Colonic mucosa (tissue), 4 donors: ENCODE data around the gene ELL. TPM values are rescaled to one million over a fixed set of nuclear protein-coding genes. Genes with fewer than 3 reads are reported as not detected.

Experiments used
- DNase-seq: peaks from one replicate; pipeline ENCODE4 v3.0.0-alpha.2; 2020
- H3K27ac ChIP-seq: fragments of 200-600 bp; one replicate; pipeline ENCODE4 v1.8.0; 2021
- H3K27me3 ChIP-seq: fragments of 200-600 bp; one replicate; pipeline ENCODE4 v1.8.0; 2021
- H3K36me3 ChIP-seq: fragments of 200-600 bp; one replicate; pipeline ENCODE4 v1.8.0; 2021
- H3K4me1 ChIP-seq: fragments of 200-600 bp; one replicate; pipeline ENCODE4 v1.8.0; 2021; ENCODE audit warnings: mild to moderate bottlenecking
- H3K4me3 ChIP-seq: fragments of 200-600 bp; one replicate; pipeline ENCODE4 v1.8.0; 2021
- H3K9ac ChIP-seq, 2 donors: one replicate each; pipeline ENCODE4 v1.7.0; 2013; ENCODE audit warnings: control low read depth in 2 of 2, low read depth in 2 of 2, low read length in 2 of 2
- H3K9me3 ChIP-seq: fragments of 200-600 bp; one replicate; pipeline ENCODE4 v1.8.0; 2021
- intact Hi-C: fragments of 100-400 bp; cut with DNase I; formaldehyde crosslinking; loops from one replicate; pipeline ENCODE4 v1.14.1; 2022
- total RNA-seq, 2 donors: library from RNA; stranded (reverse); fragmentation: NEBNext Ultra II Directional in 1 of 2; extraction: Animal tissue kit (Norgen Biotek cat#: 25700) in 1 of 2; gene quantifications; one replicate each; pipeline ENCODE4 v1.2.1, GENCODE V29; 2021
- TF ChIP-seq, protein P1 (sequence below): fragments of 200-600 bp; IDR thresholded peaks from one replicate; pipeline ENCODE4 v1.8.0; 2022; ENCODE audit warnings: antibody characterized with exemption, mild to moderate bottlenecking
- donor health status: healthy.
- donor health status: DM: no; HTN: no; CAD: no.
- donor health status: DM: no; HTN: no; CAD: no.

The ELL gene
- total RNA-seq, 2 donors from 2014 or later = 16.3 to 18.6 TPM

DNA sequence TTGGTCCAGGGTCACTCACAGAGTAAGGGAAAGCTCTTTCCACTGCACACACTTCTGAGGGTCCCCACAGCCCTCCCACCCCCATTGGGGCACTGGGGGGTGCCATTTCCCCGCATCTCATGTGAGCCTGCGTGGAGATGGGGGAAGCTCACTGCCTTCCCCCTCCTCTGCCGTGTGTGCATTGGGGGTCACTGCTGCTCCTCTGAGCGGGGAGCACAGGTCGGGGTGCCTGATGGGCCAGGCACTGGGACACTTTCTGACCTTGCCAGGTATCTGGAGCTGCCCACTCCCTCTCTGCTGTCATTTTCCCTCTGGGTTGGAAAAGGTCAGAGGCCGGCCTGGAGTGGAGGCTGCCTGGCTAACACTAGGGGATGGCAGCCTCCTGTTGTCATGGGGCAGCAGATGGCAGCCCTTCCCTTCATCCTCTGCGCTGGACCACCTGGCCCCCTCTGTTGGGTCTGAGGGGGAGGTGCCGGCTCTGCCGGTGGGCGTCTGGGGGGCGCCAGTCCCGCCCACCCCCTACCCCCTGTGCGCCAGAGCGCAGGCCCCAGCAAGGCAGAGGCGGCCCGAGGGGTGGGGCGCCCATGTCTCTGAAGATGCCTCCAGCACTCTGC lies 93.6 kb downstream of the ELL start:
- H3K4me3 ChIP-seq = no peak overlapping the region
- no peak for DNase-seq
- TF ChIP-seq, protein P1, sequence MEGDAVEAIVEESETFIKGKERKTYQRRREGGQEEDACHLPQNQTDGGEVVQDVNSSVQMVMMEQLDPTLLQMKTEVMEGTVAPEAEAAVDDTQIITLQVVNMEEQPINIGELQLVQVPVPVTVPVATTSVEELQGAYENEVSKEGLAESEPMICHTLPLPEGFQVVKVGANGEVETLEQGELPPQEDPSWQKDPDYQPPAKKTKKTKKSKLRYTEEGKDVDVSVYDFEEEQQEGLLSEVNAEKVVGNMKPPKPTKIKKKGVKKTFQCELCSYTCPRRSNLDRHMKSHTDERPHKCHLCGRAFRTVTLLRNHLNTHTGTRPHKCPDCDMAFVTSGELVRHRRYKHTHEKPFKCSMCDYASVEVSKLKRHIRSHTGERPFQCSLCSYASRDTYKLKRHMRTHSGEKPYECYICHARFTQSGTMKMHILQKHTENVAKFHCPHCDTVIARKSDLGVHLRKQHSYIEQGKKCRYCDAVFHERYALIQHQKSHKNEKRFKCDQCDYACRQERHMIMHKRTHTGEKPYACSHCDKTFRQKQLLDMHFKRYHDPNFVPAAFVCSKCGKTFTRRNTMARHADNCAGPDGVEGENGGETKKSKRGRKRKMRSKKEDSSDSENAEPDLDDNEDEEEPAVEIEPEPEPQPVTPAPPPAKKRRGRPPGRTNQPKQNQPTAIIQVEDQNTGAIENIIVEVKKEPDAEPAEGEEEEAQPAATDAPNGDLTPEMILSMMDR = no peak

DNA sequence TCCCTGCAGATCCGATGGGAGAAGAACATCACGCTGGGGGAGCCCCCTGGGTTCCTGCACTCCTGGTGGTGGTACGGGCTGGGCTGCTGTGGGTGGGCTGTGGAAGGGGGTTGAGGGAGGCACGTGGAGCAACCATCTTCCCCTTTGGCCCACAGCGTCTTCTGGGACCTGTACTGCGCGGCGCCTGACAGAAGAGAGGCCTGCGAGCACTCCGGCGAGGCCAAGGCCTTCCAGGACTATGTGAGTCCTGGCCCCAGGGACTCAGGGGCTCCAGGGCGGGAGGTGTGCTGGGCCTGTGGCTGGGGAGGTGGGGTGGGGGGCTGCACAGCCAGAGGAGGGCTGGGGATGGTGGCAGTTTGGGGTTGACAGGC lies 94.1 kb downstream of the ELL start:
- Histone ChIP-seq H3K27me3 (no peaks in the 10 kb centered on the region), H3K9ac (no peak overlapping the region), H3K4me1 (peaks cover 6% of the 10 kb centered on the region), H3K9me3 (no peaks in the 10 kb centered on the region), H3K4me3 (no peak overlapping the region), H3K36me3 (no peaks in the 10 kb centered on the region), H3K27ac (no peak overlapping the region)
- intact Hi-C loops = no loop called here
- TF ChIP-seq, protein P1 = no peak
- no peak for DNase-seq

More for the DNA sequence above, 93.6 kb downstream of the ELL start:
- Histone ChIP-seq H3K9ac (no peak overlapping the region), H3K9me3 (no peaks in the 10 kb centered on the region), H3K27ac (no peak overlapping the region), H3K36me3 (no peaks in the 10 kb centered on the region), H3K4me1 (peaks cover 6% of the 10 kb centered on the region), H3K27me3 (no peaks in the 10 kb centered on the region)
- intact Hi-C loops = no loop called here

DNA sequence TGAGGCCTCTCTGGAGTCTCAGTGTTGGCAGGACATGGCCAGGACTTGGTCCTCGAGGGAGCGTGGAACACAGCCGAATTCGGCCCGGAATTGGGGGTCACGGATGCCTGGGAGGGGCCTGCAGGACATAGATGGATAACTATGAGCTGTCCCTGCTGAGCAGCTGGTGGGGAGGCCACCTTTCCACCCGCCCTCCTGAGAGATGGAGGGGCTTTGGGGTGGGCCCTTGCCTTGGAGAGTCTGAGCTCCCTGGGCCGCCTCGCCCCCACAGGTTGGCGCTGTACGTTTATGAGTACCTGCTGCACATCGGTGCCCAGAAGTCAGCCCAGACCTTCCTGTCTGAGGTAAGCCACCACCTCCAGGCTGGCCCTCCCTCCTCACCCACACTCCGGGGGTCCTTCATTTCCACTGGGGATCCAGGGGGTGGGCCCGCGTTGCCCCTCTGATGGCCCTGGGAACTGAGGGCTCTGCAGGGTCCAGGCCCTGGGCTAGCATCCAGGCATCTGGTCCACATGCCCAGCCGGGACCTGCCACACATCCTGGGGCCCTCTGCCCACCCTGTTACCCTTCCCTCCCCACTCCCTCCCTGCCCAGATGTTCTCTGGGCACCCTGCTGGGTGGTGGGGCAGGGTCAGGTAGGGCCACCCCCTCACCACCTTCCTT lies 94.7 kb downstream of the ELL start:
- no peaks in the 10 kb centered on the region for H3K27me3 ChIP-seq
- TF ChIP-seq, protein P1 = no peak
- no peak overlapping the region for H3K9ac ChIP-seq
- no peaks in the 10 kb centered on the region for H3K36me3 ChIP-seq
- no peaks in the 10 kb centered on the region for H3K9me3 ChIP-seq
- no peak overlapping the region for H3K27ac ChIP-seq
- H3K4me1 ChIP-seq = peaks cover 6% of the 10 kb centered on the region
- no peak overlapping the region for H3K4me3 ChIP-seq
- DNase-seq = no peak
- intact Hi-C loops = no loop called here

DNA sequence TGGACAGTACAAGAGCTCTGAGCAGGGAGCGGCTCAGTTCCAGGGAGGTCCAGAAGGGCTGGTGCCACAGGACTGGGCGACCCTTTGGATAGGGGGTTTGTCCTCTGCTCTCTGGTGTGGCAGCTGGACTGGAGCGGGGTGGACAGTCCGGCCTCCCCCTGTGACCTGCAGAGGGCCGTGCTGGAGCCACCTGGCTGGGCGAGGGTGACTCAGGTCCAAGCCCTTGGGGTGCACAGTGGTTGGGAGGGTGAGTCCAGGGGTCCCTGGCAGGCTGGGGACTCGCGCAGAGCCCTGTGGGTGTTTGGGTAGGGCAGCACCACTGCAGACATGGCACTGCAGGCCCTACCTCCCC lies 95.5 kb downstream of the ELL start:
- intact Hi-C loops = no loop called here
- H3K36me3 ChIP-seq = no peaks in the 10 kb centered on the region
- no peak overlapping the region for H3K27ac ChIP-seq
- H3K4me1 ChIP-seq = peaks cover 6% of the 10 kb centered on the region
- no peak for DNase-seq
- H3K9ac ChIP-seq = peak overlapping the region; percentile 46 to 50
- TF ChIP-seq, protein P1 = no peak
- no peaks in the 10 kb centered on the region for H3K9me3 ChIP-seq
- no peak overlapping the region for H3K4me3 ChIP-seq
- no peaks in the 10 kb centered on the region for H3K27me3 ChIP-seq

DNA sequence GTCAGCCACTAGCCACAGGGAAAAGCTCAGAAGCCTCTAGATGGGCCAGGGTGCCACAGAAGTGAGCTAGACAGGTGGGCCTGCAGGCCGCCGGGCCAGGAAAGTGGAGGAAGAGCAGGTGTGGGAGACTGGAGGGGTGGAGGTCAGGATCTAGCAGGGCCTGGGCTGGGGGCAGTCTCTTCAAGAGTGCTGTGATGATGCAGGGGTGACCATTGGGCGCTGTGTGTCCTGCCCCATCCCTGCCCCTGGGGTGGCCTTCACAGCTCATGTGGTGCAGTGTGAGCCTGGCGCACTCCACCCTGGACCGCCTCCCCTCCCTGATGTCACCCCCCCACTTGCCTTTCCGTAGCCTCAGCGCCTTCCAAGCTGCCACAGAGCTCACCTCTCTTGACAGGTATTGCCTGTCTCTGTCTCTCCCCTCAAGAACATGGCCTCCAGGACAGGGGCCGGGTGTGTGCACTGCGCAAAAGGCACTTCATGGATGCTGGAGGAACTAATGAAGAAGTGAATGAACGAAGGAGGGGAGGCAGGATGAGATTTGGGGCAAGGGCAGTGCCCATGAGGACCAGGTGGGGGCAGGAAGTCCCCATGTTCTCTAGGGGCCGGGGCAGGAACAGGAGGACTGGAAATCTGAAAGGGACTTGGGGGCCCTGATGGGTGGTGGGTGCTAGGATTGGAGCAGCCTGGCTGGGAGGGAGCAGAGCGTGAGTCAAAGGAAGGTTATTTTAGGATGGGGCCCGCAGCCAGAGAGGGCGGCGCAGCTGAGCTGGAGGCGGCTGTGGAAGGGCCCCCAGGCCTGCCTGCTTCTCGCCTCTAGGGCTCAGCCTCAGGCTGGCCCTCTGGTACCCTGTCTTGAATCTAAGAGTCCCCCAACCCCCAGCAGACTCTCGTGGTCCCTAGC lies 96.1 kb downstream of the ELL start:
- no peak for DNase-seq
- no peak overlapping the region for H3K4me3 ChIP-seq
- TF ChIP-seq, protein P1 = no peak
- intact Hi-C loops = no loop called here
- no peaks in the 10 kb centered on the region for H3K9me3 ChIP-seq
- H3K27ac ChIP-seq = peak overlapping the region; percentile 22
- no peaks in the 10 kb centered on the region for H3K27me3 ChIP-seq
- H3K9ac ChIP-seq = peak overlapping the region; percentile 46 to 50
- no peaks in the 10 kb centered on the region for H3K36me3 ChIP-seq
- peaks cover 11% of the 10 kb centered on the region for H3K4me1 ChIP-seq
